Endothelial cell of umbilical vein (primary cell): ENCODE results near the gene KCNB1. TPM values are rescaled to one million over a fixed set of nuclear protein-coding genes. Genes with fewer than 3 reads are reported as not detected.

Experiments used
- BruUV-seq: library from RNA; stranded (reverse); fragments of 400-500 nt; replicated peaks from 2 replicates; lab custom pipeline; 2021; lab: Mats Ljungman, UMichigan
- CTCF ChIA-PET: fragments of 300-600, 350-600 bp; sonication (Branson Sonifier 250); formaldehyde crosslinking; loops from one replicate; lab custom pipeline; 2021; ENCODE audit warnings: antibody characterized with exemption, inconsistent platforms; lab: Charles Lee
- POLR2A ChIA-PET: fragments of 300-600, 350-600 bp; sonication (Branson Sonifier 250); formaldehyde crosslinking; loops from one replicate; lab custom pipeline; 2021; ENCODE audit warnings: antibody characterized with exemption, inconsistent platforms; lab: Charles Lee
- DNase-seq: peaks from one replicate; pipeline ENCODE4 v3.0.0-alpha.2; 2011; ENCODE audit warnings: low read depth, low spot score
- FAIRE-seq: peaks from 2 replicates; lab custom pipeline; 2011; peaks lifted over from hg19 to GRCh38; lab: Jason Lieb, UNC
- H2AFZ ChIP-seq: 2 replicates; pipeline ENCODE4 v1.6.0; 2012; ENCODE audit warnings: low read depth, low read length, control low read depth, inconsistent platforms
- H3K27ac ChIP-seq: 2 replicates; pipeline ENCODE4 v1.5.1; 2011; ENCODE audit warnings: low read depth, mild to moderate bottlenecking, control low read depth, low read length, moderate library complexity; ENCODE audit not compliant: insufficient read depth
- H3K27me3 ChIP-seq, 2 experiments: 2 replicates each; pipeline versions ENCODE4 v1.6.0 to v1.6.1; 2011; ENCODE audit warnings: low read length in 2 of 2, mixed read lengths in 1 of 2; ENCODE audit not compliant: control insufficient read depth in 2 of 2, insufficient read depth in 2 of 2
- H3K36me3 ChIP-seq, 2 experiments: 2 replicates in 1 of 2; 3 replicates in 1 of 2; pipeline ENCODE4 v1.5.1; 2011; ENCODE audit warnings: low read length in 2 of 2, mild to moderate bottlenecking in 1 of 2, moderate library complexity in 1 of 2; ENCODE audit not compliant: control insufficient read depth in 2 of 2, insufficient read depth in 2 of 2; ENCODE audit errors: extremely low read depth in 1 of 2
- H3K4me1 ChIP-seq: 3 replicates; pipeline ENCODE4 v1.5.1; 2011; ENCODE audit warnings: mild to moderate bottlenecking, low read length; ENCODE audit not compliant: control insufficient read depth, insufficient read depth; ENCODE audit errors: extremely low read depth
- H3K4me2 ChIP-seq: 2 replicates; pipeline ENCODE4 v1.6.1; 2011; ENCODE audit warnings: low read length, control low read depth, mixed read lengths; ENCODE audit not compliant: insufficient read depth
- H3K4me3 ChIP-seq, 3 experiments: fragments of 200-600 bp in 1 of 3; sonication (generic), shearing (Covaris generic) in 1 of 3; replicated peaks in 1 of 3; 2 replicates each; pipeline ENCODE4 v1.5.1; 2011 to 2016; ENCODE audit warnings: control low read depth in 3 of 3, low read length in 3 of 3, mild to moderate bottlenecking in 2 of 3, inconsistent platforms in 1 of 3, low read depth in 1 of 3, moderate library complexity in 1 of 3; ENCODE audit not compliant: insufficient read depth in 1 of 3
- H3K79me2 ChIP-seq: 2 replicates; pipeline ENCODE4 v1.6.0; 2012; ENCODE audit warnings: low read length, inconsistent platforms; ENCODE audit not compliant: control insufficient read depth, insufficient read depth
- H3K9ac ChIP-seq: replicated peaks from 2 replicates; pipeline ENCODE3; 2011; ENCODE audit warnings: low read length, control low read depth; ENCODE audit not compliant: insufficient read depth; ENCODE audit errors: extremely low read depth
- H3K9me1 ChIP-seq: replicated peaks from 3 replicates; pipeline ENCODE4 v1.6.0; 2011; ENCODE audit warnings: mild to moderate bottlenecking, low read length; ENCODE audit not compliant: control insufficient read depth, insufficient read depth; ENCODE audit errors: extremely low read depth
- H3K9me3 ChIP-seq: replicated peaks from 2 replicates; pipeline ENCODE4 v1.5.1; 2012; ENCODE audit warnings: low read length, inconsistent platforms; ENCODE audit not compliant: control insufficient read depth, insufficient read depth
- H4K20me1 ChIP-seq: replicated peaks from 2 replicates; pipeline ENCODE3; 2011; ENCODE audit warnings: mild to moderate bottlenecking, low read length; ENCODE audit not compliant: control insufficient read depth, insufficient read depth; ENCODE audit errors: extremely low read depth
- EZH2 ChIP-seq: IDR thresholded peaks from 2 replicates; pipeline ENCODE4 v1.6.1; 2012; ENCODE audit warnings: borderline replicate concordance, low read depth, mild to moderate bottlenecking, moderate library complexity, low read length, inconsistent platforms; ENCODE audit not compliant: severe bottlenecking
- FOS ChIP-seq: IDR thresholded peaks from 2 replicates; pipeline ENCODE4 v1.6.1; 2011; ENCODE audit warnings: mild to moderate bottlenecking, low read length, moderate library complexity, borderline replicate concordance; ENCODE audit not compliant: insufficient read depth
- GATA2 ChIP-seq: IDR thresholded peaks from 2 replicates; pipeline ENCODE4 v1.7.0; 2011; ENCODE audit warnings: low read depth, mild to moderate bottlenecking, moderate library complexity, mixed read lengths, low read length; ENCODE audit not compliant: insufficient read length, insufficient read depth
- JUN ChIP-seq: IDR thresholded peaks from 2 replicates; pipeline ENCODE4 v1.6.1; 2011; ENCODE audit warnings: borderline replicate concordance, low read depth; ENCODE audit not compliant: insufficient read length, insufficient read depth
- MYC ChIP-seq: IDR thresholded peaks from one replicate; pipeline ENCODE4 v1.6.1; 2011; ENCODE audit warnings: mild to moderate bottlenecking, low read depth, low read length
- POLR2A ChIP-seq: IDR thresholded peaks from 2 replicates; pipeline ENCODE4 v1.6.1; 2012; ENCODE audit warnings: low read depth, mild to moderate bottlenecking, control low read depth, low read length
- POLR2AphosphoS5 ChIP-seq: IDR thresholded peaks from 2 replicates; pipeline ENCODE4 v1.6.1; 2012; ENCODE audit warnings: low read depth, mild to moderate bottlenecking, control low read depth, low read length, moderate library complexity; ENCODE audit not compliant: insufficient read depth
- dilution Hi-C: fragments of 300-500 bp; cut with MboI; formaldehyde crosslinking; loops from one replicate; pipeline ENCODE4 v1.15.0; 2019; ENCODE audit warnings: low sequenced_read_pairs; ENCODE audit not compliant: extremely low pct_ligation_motif_present
- intact Hi-C: fragments of 100-400 bp; cut with micrococcal nuclease; formaldehyde crosslinking; loops from one replicate; pipeline ENCODE4 v1.10.0; 2022
- polyA plus RNA-seq, 4 experiments: library from polyadenylated mRNA; depleted of rRNA in 3 of 4; stranded (reverse) in 3 of 4; unstranded in 1 of 4; fragments of >200 nt; gene quantifications; 2 replicates each; pipeline versions ENCODE4 v1.2.1 to v1.2.3, GENCODE V29; 2011 to 2012; ENCODE audit warnings: missing spikeins in 1 of 4
- total RNA-seq: library from RNA; stranded (reverse); gene quantifications from 2 replicates; pipeline ENCODE4 v1.2.3, GENCODE V29; 2021
- TF ChIP-seq, protein P1 (sequence below): IDR thresholded peaks from 2 replicates; pipeline ENCODE4 v1.6.1; 2011; ENCODE audit not compliant: insufficient read depth, insufficient read length
- TF ChIP-seq, protein P2 (sequence below), 2 donors: IDR thresholded peaks; 1 replicate in 1 of 2; 2 replicates in 1 of 2; pipeline ENCODE4 v1.5.1; 2011; ENCODE audit warnings: low read length in 2 of 2, mild to moderate bottlenecking in 2 of 2, moderate library complexity in 2 of 2, control low read depth in 1 of 2, inconsistent platforms in 1 of 2, low read depth in 1 of 2; ENCODE audit not compliant: insufficient read depth in 1 of 2; ENCODE audit errors: extremely low read depth in 1 of 2

KCNB1 gene
- total and polyA plus RNA-seq, 2 donors (not counting 3 experiments of a cell fraction or from before 2014, with no cell fraction given), result not detected

- Histone ChIP-seq H3K4me1 (no peaks in the 10 kb centered on the region), H3K79me2 (no peaks in the 10 kb centered on the region), H3K27ac (no peak overlapping the region), H3K4me3 (no peak overlapping the region), H4K20me1 (no peaks in the 10 kb centered on the region), H3K27me3 (peaks cover 6 to 22% of the 10 kb centered on the region in 2 experiments), H3K9ac (no peak overlapping the region), H3K4me2 (no peak overlapping the region), H2AFZ (no peak overlapping the region), H3K36me3 (no peaks in the 10 kb centered on the region), H3K9me3 (no peaks in the 10 kb centered on the region), H3K9me1 (no peaks in the 10 kb centered on the region)
- BruUV-seq, result no TSS peak
- dilution Hi-C loops, result no loop called here
- DNase-seq, result no peak
- no peak for TF ChIP-seq EZH2
- TF ChIP-seq, protein P1, sequence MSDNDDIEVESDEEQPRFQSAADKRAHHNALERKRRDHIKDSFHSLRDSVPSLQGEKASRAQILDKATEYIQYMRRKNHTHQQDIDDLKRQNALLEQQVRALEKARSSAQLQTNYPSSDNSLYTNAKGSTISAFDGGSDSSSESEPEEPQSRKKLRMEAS, result no peak
- no peak for TF ChIP-seq POLR2AphosphoS5
- TF ChIP-seq, protein P2, sequence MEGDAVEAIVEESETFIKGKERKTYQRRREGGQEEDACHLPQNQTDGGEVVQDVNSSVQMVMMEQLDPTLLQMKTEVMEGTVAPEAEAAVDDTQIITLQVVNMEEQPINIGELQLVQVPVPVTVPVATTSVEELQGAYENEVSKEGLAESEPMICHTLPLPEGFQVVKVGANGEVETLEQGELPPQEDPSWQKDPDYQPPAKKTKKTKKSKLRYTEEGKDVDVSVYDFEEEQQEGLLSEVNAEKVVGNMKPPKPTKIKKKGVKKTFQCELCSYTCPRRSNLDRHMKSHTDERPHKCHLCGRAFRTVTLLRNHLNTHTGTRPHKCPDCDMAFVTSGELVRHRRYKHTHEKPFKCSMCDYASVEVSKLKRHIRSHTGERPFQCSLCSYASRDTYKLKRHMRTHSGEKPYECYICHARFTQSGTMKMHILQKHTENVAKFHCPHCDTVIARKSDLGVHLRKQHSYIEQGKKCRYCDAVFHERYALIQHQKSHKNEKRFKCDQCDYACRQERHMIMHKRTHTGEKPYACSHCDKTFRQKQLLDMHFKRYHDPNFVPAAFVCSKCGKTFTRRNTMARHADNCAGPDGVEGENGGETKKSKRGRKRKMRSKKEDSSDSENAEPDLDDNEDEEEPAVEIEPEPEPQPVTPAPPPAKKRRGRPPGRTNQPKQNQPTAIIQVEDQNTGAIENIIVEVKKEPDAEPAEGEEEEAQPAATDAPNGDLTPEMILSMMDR (IDR thresholded peaks at IDR 0.05; ENCODE audit: extremely low read depth in 1 of 2, insufficient read depth in 1 of 2, low read depth in 1 of 2, low read length in 2 of 2), result no peak
- TF ChIP-seq GATA2, result no peak
- TF ChIP-seq FOS, result no peak
- no peak for TF ChIP-seq POLR2A
- TF ChIP-seq JUN, result no peak
- no peak for TF ChIP-seq MYC
- ChIA-PET CTCF (interaction anchor here (1.2 kb wide), 1 partner anchor 10 kb away, joined by 4 read pairs; no protein-coding TSS in a partner anchor), POLR2A (no interaction called here)
- no peak for FAIRE-seq
- intact Hi-C loops, result no loop called here
These were observed 11.5 kb downstream of the KCNB1 start for GRCh38 chr20:49470922-49471321.
